Activated CD8-positive, alpha-beta T cell treated with anti-CD3 and anti-CD28 coated beads, Interleukin-2, amount 10 ng/mL, durations not matched to agents 7 days and 5 days (primary cell): ENCODE data around the gene APBB2. TPM values are rescaled to one million over a fixed set of nuclear protein-coding genes. Genes with fewer than 3 reads are reported as not detected.

ENCODE experiments used
- ATAC-seq: fragments of 150-1000 bp; cut with Tn5 transposase; one replicate; pipeline ENCODE4 v1.10.0; 2021; ENCODE audit warnings: moderate library complexity
- CTCF ChIA-PET: fragments of 350-600 bp; sonication (Branson Sonifier 250); formaldehyde crosslinking; loops from one replicate; lab custom pipeline; 2021; ENCODE audit warnings: antibody characterized with exemption; lab: Charles Lee
- POLR2A ChIA-PET: fragments of 350-600 bp; sonication (Branson Sonifier 250); formaldehyde crosslinking; loops from one replicate; lab custom pipeline; 2021; ENCODE audit warnings: antibody characterized with exemption; lab: Charles Lee
- DNase-seq: peaks from one replicate; pipeline ENCODE4 v3.0.0-alpha.2; 2020
- H3K27ac Mint-ChIP-seq: one replicate; pipeline ENCODE4 v1.8.0; 2021; ENCODE audit warnings: mild to moderate bottlenecking, mixed read lengths
- H3K27me3 Mint-ChIP-seq: one replicate; pipeline ENCODE4 v1.8.0; 2021; ENCODE audit warnings: low read depth, mixed read lengths
- H3K36me3 Mint-ChIP-seq: one replicate; pipeline ENCODE4 v1.8.0; 2021; ENCODE audit warnings: low read depth, mixed read lengths
- H3K4me1 Mint-ChIP-seq: one replicate; pipeline ENCODE4 v1.8.0; 2021; ENCODE audit warnings: low read depth, mixed read lengths
- H3K4me3 Mint-ChIP-seq: one replicate; pipeline ENCODE4 v1.8.0; 2021; ENCODE audit warnings: mild to moderate bottlenecking, mixed read lengths
- H3K9me3 Mint-ChIP-seq: one replicate; pipeline ENCODE4 v1.8.0; 2022; ENCODE audit warnings: mixed read lengths; ENCODE audit not compliant: insufficient read depth
- total RNA-seq, 2 experiments: library from RNA; stranded (reverse); gene quantifications; one replicate each; pipeline ENCODE4 v1.2.3, GENCODE V29; 2021

Gene APBB2
- total RNA-seq, 2 experiments from 2014 or later = 0.53 to 0.57 TPM

DNA sequence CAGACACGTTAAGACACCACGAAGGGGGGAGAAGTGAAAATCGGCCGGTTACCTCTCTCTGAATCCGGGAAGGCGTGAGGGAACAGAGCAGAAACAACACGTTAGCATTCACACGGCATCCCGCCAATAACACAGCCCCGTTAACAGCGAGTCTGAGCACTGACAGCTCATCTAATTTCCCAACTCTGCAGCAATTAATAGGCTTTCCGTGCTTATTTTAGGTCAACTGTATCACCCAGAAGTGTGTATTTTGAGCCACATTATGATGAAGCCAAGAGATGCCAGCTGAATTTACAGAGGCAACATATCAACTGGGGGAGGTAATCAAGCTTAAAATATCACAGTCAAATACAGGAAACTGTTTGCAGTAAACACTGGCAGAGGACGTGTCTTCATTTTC lies 372.0 kb downstream of the APBB2 start:
- Mint-ChIP-seq H3K27me3 (peaks cover 14% of the 10 kb centered on the region), H3K4me1 (peaks cover 3% of the 10 kb centered on the region), H3K4me3 (no peak overlapping the region), H3K36me3 (no peaks in the 10 kb centered on the region), H3K27ac (no peak overlapping the region), H3K9me3 (no peaks in the 10 kb centered on the region)
- no peak for DNase-seq
- POLR2A ChIA-PET = no interaction called here
- ATAC-seq = no peak
- CTCF ChIA-PET = interaction anchor here (1.0 to 6.6 kb wide), 4 partner anchors 15 to 106 kb away, joined by 4 to 81 read pairs (median 17); no protein-coding TSS in a partner anchor

DNA sequence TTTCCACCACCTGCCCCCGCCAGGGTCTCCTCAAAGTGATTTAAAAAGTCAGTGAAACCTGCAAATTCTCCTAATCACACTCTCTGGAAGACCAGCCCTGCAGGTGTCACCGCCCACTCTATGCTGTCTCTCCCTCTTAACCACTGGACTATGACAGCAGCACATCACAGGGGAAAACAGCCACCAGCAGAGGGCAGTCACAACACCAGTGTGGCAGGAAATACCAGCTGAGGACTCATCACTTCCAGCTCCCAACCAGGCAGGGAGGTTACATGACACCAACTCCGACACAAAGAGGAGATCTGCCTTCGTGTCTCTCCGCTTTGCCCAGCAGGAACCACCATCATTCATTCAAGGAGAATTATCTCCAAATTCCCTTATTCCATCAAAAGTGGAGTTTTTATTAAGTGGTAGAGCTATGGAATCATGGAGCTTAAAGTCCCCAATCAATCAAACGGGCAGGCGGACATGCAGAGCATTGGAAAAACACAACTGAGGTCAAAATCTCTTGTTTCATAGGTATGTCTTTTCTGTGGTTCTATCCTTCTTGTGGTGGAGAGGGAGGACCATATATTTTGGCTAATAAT lies 373.3 kb downstream of the APBB2 start:
- Mint-ChIP-seq H3K36me3 (no peaks in the 10 kb centered on the region), H3K27ac (no peak overlapping the region), H3K27me3 (peaks cover 8% of the 10 kb centered on the region), H3K4me3 (no peak overlapping the region), H3K9me3 (no peaks in the 10 kb centered on the region), H3K4me1 (peaks cover 3% of the 10 kb centered on the region)
- ATAC-seq = peak; percentile 92
- CTCF ChIA-PET = interaction anchor here (0.6 to 6.6 kb wide), 33 partner anchors 8 to 1976 kb away, joined by 3 to 81 read pairs (median 3); no protein-coding TSS in a partner anchor
- POLR2A ChIA-PET = interaction anchor here (0.6 kb wide), 1 partner anchor 407 kb away, joined by 3 read pairs; no protein-coding TSS in a partner anchor
- peak; percentile 85 for DNase-seq

DNA sequence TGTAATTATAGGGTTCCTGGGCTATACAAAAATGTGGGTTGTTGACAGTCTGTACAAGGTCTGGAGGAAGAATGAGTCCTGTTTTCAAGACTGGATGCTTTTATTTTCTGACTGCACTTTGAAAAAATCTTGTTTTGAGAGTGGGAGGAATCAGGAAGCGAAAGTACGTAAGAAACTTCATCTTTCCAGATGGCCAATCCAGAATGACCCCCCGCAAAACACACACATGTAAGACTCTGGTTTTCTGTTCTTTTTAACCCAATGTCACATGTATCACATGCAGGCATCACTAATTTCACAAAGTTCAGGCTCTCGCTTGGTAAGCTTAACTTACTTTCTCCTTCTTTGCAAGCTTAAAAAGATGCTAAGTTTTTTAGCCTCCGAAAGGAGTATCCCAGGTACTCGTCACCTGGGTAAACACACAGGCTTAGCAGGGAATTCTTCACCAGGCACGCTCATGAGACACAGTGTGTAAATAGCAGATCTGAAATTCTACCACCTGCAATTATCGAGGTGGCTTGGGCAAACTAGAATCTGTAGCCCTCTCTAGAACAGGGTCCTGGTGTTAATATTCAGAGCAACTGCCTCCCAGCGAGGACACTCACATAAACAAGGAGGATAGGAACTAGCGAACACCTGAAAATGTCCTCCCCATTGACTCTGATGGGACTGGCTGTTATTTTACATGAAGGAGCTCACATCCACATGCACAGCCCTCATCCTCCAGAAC lies 373.9 kb downstream of the APBB2 start:
- POLR2A ChIA-PET = interaction anchor here (0.6 kb wide), 1 partner anchor 407 kb away, joined by 3 read pairs; no protein-coding TSS in a partner anchor
- CTCF ChIA-PET = interaction anchor here (0.8 to 6.6 kb wide), 24 partner anchors 9 to 717 kb away, joined by 3 to 81 read pairs (median 4); no protein-coding TSS in a partner anchor
- Mint-ChIP-seq H3K4me3 (no peak overlapping the region), H3K4me1 (peaks cover 3% of the 10 kb centered on the region), H3K36me3 (no peaks in the 10 kb centered on the region), H3K27me3 (peaks cover 6% of the 10 kb centered on the region), H3K9me3 (no peaks in the 10 kb centered on the region), H3K27ac (no peak overlapping the region)
- DNase-seq = no peak
- ATAC-seq = no peak

DNA sequence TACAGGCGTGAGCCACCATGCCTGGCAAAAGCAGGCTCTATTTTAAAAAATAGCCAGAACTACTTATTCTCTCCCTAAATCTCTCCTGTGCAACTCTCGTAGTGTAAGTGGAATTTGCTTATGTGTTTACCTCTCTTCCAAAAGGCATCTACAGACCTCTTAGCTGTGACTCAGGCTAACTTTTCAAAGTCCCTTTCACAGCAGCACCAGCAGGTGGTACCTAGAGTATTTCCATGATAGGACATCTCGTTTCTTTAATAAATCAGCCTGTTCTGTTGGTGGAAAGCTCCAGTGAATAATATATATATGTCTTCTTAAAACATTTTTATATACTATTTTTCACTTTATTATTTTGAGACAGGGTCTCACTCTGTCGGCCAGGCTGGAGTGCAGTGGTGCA lies 375.6 kb downstream of the APBB2 start:
- Mint-ChIP-seq H3K4me1 (peaks cover 3% of the 10 kb centered on the region), H3K27me3 (peaks cover 3% of the 10 kb centered on the region), H3K36me3 (no peaks in the 10 kb centered on the region), H3K27ac (no peak overlapping the region), H3K9me3 (no peaks in the 10 kb centered on the region), H3K4me3 (no peak overlapping the region)
- no peak for DNase-seq
- ChIA-PET CTCF (interaction anchor here (1.8 kb wide), 1 partner anchor 58 kb away, joined by 9 read pairs; no protein-coding TSS in a partner anchor), POLR2A (no interaction called here)
- ATAC-seq = no peak

DNA sequence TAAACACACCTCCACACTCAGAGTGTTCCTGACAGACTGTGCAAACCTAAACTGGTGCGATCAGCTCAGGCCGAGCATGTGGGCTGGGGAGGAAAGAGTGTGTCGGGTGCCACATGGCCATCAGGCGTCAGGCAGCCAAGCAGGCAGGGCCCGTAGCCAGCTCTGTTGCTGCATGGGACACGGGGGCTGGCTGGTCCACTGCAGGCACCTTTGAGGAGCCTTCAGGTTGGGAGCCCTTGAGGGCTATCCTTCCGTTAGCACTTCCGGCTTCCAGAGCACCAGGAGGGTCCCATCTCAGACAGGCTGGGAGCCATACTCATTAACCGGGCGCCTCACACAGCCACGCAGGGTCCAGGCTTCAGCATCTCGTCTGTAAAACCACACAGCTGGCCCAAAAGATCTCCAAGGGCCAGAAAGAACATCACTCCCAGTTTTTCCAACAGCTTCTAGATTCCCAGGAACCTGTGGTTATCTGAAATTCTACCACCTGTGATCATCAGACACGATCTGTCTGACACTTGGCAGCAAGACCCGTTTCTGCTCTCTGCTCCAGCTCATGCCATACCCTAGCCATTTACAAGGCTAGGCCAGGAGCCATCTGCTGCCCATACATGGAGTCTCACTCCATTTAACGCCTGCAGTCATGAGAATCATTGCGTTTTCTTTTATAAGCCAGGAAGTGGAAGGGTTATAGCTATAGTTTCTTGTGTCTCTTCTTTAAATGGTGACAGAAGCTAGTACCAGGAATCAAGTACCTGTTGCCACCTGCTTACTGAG lies 377.1 kb downstream of the APBB2 start:
- ATAC-seq (no peak), DNase-seq (no peak)
- ChIA-PET POLR2A (interaction anchor here (0.5 to 0.6 kb wide), 2 partner anchors 184 to 1148 kb away, joined by 3 read pairs; no protein-coding TSS in a partner anchor), CTCF (no interaction called here)
- Mint-ChIP-seq H3K27ac (no peak overlapping the region), H3K4me1 (peaks cover 3% of the 10 kb centered on the region), H3K36me3 (no peaks in the 10 kb centered on the region), H3K4me3 (no peak overlapping the region), H3K27me3 (no peaks in the 10 kb centered on the region), H3K9me3 (no peaks in the 10 kb centered on the region)

DNA sequence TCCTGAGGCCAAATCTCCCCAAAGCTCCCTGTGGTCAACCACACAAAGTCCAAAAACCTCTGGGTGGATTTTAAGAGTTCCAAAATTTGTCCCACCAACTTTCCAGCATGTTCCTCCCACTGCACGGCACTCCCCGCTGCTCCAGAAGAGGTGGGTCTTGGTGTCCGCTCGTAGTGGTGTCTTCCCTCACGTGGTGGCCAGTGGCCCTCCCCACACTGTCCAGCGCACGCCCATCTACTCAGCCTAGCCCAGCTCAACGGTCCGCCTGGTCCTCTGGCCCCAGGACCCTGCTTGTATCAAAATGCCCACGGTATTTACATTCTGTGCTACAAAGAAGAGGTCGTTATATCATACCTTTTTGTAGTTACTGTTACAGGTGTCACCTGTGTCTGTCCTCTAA lies 381.1 kb downstream of the APBB2 start:
- Mint-ChIP-seq H3K27me3 (no peaks in the 10 kb centered on the region), H3K4me3 (no peak overlapping the region), H3K27ac (no peak overlapping the region), H3K9me3 (no peaks in the 10 kb centered on the region), H3K4me1 (no peaks in the 10 kb centered on the region), H3K36me3 (no peaks in the 10 kb centered on the region)
- ChIA-PET POLR2A (no interaction called here), CTCF (no interaction called here)
- ATAC-seq = no peak
- no peak for DNase-seq

DNA sequence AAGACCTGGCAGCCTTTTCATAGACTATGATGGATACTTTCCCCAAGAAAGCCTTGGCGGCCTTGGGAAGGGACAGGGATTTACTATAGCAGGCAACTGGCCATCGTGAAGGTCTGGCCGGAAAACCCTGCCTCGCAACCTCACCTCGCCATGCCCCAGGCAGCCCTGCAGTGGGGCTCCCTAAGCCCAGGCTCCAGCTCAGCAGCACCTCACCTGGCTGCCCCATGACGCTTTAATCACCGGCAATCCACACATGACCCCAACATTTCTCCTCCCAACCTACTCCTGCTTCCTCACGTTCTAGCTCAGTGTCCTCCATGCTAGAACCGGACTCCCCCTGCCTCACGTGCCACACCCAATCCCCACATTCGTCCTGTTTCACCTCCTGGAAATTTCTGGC lies 382.2 kb downstream of the APBB2 start:
- POLR2A ChIA-PET = no interaction called here
- Mint-ChIP-seq H3K4me3 (no peak overlapping the region), H3K36me3 (no peaks in the 10 kb centered on the region), H3K9me3 (no peaks in the 10 kb centered on the region), H3K27ac (no peak overlapping the region), H3K4me1 (no peaks in the 10 kb centered on the region), H3K27me3 (no peaks in the 10 kb centered on the region)
- no peak for DNase-seq
- CTCF ChIA-PET = no interaction called here
- no peak for ATAC-seq

DNA sequence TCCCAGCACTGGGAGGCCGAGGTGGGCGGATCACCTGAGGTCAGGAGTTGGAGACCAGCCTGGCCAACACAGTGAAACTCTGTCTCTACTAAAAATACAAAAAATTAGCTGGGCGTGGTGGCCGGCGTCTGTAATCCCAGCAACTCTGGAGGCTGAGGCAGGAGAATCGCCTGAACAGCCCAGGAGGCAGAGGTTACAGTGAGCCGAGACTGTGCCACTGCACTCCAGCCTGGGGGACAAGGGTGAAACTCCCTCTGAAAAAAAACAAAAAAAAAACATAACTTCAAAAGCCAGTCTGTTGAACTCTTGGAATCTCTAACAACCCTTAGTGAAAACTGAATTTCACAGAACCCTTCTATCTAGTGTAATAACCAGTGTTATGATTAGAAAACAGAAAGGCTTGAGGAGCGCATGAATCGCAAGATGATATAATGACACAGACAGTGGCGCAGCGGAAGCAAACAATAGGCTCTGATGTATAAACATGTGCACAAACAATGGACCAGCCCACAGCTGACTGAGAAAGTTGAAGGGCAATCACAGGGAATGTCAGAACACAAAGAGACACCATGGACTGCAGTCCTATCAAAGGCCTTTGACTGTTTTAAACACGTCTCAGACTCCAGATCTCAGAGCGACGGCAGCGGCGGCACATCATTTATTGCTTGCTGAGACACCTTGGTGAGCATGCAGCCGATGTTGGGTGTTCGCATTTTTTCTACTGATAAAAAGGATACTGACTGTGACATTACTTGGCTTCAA lies 383.0 kb downstream of the APBB2 start:
- Mint-ChIP-seq H3K9me3 (no peaks in the 10 kb centered on the region), H3K4me1 (no peaks in the 10 kb centered on the region), H3K4me3 (no peak overlapping the region), H3K27me3 (no peaks in the 10 kb centered on the region), H3K27ac (no peak overlapping the region), H3K36me3 (no peaks in the 10 kb centered on the region)
- POLR2A ChIA-PET = no interaction called here
- CTCF ChIA-PET = interaction anchor here (1.5 kb wide), 1 partner anchor 9 kb away, joined by 14 read pairs; no protein-coding TSS in a partner anchor
- no peak for DNase-seq
- no peak for ATAC-seq

DNA sequence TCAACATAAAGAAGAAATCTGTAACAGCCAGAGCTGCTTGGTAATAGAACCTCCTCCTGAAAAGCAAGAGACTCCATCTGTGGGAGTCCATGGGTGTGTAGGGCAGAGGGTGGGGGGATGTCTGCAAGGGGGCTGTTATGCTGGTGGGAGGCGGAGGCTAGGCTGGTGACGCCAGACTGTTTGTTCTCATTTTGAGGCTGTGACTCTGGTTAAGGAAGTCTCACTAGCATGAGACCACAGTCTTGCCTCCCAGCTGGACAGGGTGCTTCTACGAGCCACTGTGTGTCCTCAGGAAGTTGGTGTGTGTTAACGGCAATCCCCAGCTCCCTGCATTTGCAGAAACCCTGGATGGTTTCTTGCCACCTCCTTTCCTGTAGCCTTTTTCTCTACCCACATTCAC lies 384.8 kb downstream of the APBB2 start:
- CTCF ChIA-PET = interaction anchor here (1.5 kb wide), 1 partner anchor 11 kb away, joined by 14 read pairs; no protein-coding TSS in a partner anchor
- POLR2A ChIA-PET = no interaction called here
- Mint-ChIP-seq H3K36me3 (no peaks in the 10 kb centered on the region), H3K9me3 (no peaks in the 10 kb centered on the region), H3K27ac (no peak overlapping the region), H3K27me3 (no peaks in the 10 kb centered on the region), H3K4me1 (peaks cover 5% of the 10 kb centered on the region), H3K4me3 (no peak overlapping the region)
- DNase-seq (no peak), ATAC-seq (no peak)

DNA sequence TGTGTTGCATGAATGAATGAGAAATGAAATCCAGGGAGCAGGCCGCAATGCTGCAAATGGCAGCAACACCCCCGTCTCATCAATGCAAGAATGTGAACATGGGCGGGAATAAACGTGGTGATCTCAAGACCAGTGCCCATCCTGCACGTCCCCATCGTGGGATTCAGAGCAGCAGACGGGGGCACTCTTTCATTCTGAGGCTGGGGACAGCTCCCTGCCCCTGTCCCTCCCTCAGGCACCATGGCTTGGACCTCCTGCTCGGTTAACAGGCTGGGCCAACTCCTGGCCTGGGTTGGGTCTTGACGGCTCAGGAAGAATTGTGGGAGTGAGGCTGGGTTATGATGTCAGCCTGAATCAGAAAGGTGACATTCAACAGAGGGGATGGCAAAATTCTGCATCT lies 385.7 kb downstream of the APBB2 start:
- H3K4me3 Mint-ChIP-seq = no peak overlapping the region
- H3K27ac Mint-ChIP-seq = no peak overlapping the region
- no peaks in the 10 kb centered on the region for H3K9me3 Mint-ChIP-seq
- ATAC-seq = no peak
- CTCF ChIA-PET = no interaction called here
- H3K27me3 Mint-ChIP-seq = no peaks in the 10 kb centered on the region
- no peak for DNase-seq
- H3K4me1 Mint-ChIP-seq = peaks cover 5% of the 10 kb centered on the region
- H3K36me3 Mint-ChIP-seq = no peaks in the 10 kb centered on the region
- POLR2A ChIA-PET = no interaction called here

DNA sequence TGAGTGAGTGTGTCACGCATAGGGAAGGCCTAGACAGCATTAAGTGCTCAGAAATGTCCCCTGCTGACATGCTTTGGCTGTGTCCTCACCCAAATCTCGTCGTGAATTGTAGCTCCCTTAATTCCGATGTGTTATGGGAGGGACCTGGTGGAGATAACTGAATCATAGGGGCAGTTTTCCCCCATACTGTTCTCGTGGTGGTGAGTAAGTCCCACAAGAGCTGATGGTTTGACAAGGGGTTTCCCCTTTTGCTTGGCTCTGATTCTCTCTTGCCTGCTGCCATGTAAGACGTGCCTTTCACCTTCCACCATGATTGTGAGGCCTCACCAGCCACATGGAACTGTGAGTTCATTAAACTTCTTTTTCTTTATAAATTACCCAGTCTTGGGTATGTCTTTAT lies 386.6 kb downstream of the APBB2 start:
- ChIA-PET CTCF (no interaction called here), POLR2A (no interaction called here)
- Mint-ChIP-seq H3K27me3 (no peaks in the 10 kb centered on the region), H3K36me3 (no peaks in the 10 kb centered on the region), H3K9me3 (no peaks in the 10 kb centered on the region), H3K4me3 (no peak overlapping the region), H3K4me1 (peaks cover 5% of the 10 kb centered on the region), H3K27ac (no peak overlapping the region)
- DNase-seq = no peak
- no peak for ATAC-seq
